ENCODE data around the gene GP1BA.

GP1BA gene

GRCh38 chr17:4931963-4932362 is at the start of gene GP1BA:
TSS of gene GP1BA (plus strand) at chr17:4932277. CDS start at chr17:4932605, 328 bp downstream.
- DNase-seq (ENCODE audit: low read depth) = no peak

DNA sequence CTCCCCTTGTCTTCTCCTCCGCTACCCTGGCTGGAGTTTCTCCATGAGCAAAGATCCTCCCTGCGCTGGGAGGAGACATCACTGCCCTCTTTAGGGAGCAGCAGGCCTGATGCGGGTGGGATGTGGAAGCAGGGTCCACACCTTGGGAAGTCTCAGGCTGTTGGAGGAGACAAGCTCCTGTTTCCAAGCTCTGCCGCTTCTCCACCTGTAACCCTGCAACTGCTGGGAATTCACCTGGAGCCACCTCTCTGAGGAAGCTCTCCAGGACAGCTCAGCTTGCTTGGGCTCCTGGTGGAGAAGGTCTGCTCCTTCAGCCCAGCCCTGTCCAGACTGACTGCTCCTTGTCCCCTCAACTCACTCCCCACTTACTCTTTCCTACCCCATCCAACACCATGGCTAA is 47.6 kb upstream of the GP1BA start:
- DNase-seq (ENCODE audit: low read depth) = no peak

GRCh38 chr17:4886830-4887229 is 45.2 kb upstream of the GP1BA start:
- no peak for DNase-seq (ENCODE audit: low read depth)

- DNase-seq (ENCODE audit: low read depth) = no peak
Observed at GRCh38 chr17:4887581-4887980, 44.5 kb upstream of the GP1BA start.

GRCh38 chr17:4891411-4892410 is 40.4 kb upstream of the GP1BA start:
- DNase-seq (ENCODE audit: low read depth) = no peak

GRCh38 chr17:4892499-4893221 is 39.4 kb upstream of the GP1BA start:
- no peak for DNase-seq (ENCODE audit: low read depth)

GRCh38 chr17:4893272-4893671 is 38.8 kb upstream of the GP1BA start:
- DNase-seq (ENCODE audit: low read depth) = no peak

DNA sequence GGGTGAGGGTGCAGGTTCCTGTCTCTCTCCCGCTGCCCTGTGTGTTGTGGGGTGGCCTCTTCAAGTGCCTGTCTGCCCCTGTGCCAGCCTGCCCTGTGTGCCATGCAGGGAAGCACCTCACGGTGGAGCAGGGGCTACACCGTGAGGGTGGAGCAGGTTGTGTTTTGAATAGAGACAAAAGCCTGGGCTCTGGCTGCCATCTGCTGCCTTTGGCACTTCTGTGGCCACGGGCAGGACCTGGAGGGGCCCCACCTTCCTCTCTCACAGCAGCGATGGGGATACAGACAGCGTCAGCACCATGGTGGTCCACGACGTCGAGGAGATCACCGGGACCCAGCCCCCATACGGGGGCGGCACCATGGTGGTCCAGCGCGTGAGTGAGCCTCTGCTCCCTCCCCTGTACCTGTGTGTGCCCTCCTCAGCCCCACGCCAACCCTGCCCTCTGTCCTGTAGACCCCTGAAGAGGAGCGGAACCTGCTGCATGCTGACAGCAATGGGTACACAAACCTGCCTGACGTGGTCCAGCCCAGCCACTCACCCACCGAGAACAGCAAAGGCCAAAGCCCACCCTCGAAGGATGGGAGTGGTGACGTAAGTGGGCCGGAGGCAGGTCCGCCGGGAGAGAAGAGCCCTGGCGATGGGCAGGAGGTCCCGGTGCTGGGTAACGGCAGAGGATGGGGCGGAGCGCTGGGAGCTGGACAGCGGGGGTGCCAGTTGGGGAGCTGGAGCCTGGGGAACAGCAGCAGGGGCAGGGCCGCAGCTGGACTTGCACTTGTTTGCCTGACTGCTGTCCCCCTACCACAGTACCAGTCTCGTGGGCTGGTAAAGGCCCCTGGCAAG is 38.1 kb upstream of the GP1BA start:
- no peak for DNase-seq (ENCODE audit: low read depth)

DNA sequence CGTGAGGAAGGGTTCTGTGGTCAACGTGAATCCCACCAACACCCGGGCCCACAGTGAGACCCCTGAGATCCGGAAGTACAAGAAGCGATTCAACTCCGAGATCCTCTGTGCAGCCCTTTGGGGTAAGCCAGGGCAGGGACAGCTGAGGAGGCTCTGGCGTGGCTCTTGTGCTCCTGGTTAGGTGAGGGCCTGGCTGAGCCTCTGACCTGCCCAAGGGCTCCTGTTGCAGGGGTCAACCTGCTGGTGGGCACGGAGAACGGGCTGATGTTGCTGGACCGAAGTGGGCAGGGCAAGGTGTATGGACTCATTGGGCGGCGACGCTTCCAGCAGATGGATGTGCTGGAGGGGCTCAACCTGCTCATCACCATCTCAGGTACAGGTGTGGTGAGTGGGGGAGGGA is 37.0 kb upstream of the GP1BA start:
- no peak for DNase-seq (ENCODE audit: low read depth)

DNA sequence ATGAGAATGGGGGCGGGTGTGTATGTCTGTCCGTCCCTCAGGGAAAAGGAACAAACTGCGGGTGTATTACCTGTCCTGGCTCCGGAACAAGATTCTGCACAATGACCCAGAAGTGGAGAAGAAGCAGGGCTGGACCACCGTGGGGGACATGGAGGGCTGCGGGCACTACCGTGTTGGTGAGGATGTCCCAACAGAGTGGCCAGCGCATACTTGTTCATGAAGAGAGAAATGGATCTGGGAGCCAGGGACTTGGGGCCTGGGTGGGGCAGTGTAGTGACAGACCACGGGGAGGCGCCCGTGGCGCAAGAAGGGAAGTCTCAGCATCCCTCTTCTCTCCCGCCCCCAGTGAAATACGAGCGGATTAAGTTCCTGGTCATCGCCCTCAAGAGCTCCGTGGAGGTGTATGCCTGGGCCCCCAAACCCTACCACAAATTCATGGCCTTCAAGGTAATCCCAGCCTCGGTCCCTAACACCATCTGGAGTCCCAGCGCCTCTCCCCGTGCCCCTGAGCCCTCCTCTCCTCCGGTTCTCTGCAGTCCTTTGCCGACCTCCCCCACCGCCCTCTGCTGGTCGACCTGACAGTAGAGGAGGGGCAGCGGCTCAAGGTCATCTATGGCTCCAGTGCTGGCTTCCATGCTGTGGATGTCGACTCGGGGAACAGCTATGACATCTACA is 36.3 kb upstream of the GP1BA start:
- no peak for DNase-seq (ENCODE audit: low read depth)

DNA sequence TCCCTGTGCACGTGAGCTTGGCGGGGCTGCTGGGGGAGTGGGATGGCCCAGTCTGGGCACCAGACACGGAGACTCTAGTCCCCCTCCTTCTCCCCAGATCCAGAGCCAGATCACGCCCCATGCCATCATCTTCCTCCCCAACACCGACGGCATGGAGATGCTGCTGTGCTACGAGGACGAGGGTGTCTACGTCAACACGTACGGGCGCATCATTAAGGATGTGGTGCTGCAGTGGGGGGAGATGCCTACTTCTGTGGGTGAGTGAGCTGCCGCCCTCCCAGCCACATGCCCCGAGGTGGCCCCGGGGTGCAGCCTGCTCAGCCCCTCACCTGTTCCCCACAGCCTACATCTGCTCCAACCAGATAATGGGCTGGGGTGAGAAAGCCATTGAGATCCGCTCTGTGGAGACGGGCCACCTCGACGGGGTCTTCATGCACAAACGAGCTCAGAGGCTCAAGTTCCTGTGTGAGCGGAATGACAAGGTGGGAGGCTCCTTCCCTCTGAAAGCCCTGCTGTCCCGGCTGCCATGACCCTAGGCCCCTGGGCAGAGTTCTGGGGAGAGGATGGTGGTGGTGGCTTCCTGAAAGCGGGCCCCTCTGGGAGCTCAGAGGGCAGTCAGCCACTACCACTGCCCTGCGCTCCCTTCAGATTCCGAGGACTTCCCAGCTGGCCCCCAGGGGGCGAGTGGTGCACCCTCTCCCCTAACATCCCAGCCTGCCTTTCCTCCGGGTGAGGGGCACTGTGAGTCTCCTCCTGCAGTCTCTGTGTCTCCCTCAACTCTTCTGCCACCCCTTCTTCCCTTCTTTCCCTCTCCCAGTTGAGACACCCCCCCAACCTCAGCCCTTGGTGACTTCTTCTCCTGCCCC is 35.5 kb upstream of the GP1BA start:
- no peak for DNase-seq (ENCODE audit: low read depth)

DNA sequence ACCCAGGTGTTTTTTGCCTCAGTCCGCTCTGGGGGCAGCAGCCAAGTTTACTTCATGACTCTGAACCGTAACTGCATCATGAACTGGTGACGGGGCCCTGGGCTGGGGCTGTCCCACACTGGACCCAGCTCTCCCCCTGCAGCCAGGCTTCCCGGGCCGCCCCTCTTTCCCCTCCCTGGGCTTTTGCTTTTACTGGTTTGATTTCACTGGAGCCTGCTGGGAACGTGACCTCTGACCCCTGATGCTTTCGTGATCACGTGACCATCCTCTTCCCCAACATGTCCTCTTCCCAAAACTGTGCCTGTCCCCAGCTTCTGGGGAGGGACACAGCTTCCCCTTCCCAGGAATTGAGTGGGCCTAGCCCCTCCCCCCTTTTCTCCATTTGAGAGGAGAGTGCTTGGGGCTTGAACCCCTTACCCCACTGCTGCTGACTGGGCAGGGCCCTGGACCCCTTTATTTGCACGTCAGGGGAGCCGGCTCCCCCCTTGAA is 34.8 kb upstream of the GP1BA start:
- DNase-seq (ENCODE audit: low read depth) = no peak

DNA sequence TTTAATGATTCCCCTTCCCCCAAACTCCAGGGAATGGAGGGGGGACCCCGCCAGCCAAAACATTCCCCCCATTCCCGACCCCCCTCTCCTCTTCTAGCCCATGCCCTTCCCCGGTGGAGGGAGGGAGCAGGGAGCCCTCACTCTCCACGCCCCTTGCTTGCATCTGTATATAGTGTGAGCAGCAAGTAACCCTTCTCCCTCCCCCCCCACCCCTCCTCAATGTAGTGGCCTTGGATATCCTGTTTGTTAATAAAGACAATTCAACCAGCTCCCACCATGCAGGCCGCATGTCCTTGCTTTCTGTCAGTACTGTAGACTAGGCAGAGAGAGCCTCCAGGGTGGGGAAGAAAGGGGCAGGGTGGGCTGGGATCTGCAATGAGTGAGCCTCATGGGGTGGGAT is 34.3 kb upstream of the GP1BA start:
- DNase-seq (ENCODE audit: low read depth) = no peak

- DNase-seq (ENCODE audit: low read depth) = no peak
Observed at GRCh38 chr17:4898351-4898750, 33.7 kb upstream of the GP1BA start.

GRCh38 chr17:4898927-4899326 is 33.1 kb upstream of the GP1BA start:
- no peak for DNase-seq (ENCODE audit: low read depth)

DNA sequence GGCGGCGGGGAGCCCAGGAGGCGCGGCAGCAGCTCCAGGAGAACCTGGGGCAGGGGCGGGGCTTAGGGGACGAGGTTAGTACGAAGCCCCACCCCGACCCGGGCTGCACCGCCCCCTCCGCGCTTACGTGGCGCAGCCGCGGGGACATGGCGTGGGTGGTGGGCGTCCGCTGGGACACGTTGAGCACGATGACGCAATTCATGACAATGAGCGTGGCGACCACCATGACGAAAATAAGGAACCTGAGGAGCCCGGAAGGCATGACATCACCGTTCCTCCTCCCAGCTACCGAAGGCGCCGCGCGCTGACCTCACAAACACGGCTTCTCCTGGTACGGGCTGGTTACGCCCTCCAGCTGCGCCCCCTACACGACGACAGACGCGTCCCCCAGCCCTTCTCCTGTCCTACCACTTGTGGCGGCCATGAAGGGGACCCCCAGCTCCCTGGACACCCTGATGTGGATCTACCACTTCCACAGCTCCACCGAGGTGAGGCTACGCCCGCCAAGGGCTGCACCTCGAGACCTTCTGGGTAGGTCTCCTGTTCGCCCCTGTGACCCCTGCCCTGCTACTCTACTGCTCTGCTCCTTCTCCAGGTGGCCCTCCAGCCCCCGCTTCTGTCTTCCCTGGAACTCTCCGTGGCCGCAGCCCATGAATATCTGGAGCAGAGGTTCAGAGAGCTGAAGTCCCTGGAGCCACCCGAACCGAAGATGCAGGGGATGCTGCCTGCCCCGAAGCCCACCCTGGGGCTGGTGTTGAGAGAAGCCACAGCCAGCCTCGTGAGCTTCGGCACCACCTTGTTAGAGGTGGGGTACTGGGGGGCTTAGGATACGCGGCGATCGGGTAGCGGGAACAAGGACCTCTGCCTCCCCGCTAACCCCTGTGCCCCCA is 32.5 kb upstream of the GP1BA start, which contains the start of gene C17orf107:
TSS of gene C17orf107 (plus strand) at position 196 of the 890 bp plus-strand sequence. CDS start at position 423, 227 bp downstream.
- DNase-seq (ENCODE audit: low read depth) = peak; percentile 87

DNA sequence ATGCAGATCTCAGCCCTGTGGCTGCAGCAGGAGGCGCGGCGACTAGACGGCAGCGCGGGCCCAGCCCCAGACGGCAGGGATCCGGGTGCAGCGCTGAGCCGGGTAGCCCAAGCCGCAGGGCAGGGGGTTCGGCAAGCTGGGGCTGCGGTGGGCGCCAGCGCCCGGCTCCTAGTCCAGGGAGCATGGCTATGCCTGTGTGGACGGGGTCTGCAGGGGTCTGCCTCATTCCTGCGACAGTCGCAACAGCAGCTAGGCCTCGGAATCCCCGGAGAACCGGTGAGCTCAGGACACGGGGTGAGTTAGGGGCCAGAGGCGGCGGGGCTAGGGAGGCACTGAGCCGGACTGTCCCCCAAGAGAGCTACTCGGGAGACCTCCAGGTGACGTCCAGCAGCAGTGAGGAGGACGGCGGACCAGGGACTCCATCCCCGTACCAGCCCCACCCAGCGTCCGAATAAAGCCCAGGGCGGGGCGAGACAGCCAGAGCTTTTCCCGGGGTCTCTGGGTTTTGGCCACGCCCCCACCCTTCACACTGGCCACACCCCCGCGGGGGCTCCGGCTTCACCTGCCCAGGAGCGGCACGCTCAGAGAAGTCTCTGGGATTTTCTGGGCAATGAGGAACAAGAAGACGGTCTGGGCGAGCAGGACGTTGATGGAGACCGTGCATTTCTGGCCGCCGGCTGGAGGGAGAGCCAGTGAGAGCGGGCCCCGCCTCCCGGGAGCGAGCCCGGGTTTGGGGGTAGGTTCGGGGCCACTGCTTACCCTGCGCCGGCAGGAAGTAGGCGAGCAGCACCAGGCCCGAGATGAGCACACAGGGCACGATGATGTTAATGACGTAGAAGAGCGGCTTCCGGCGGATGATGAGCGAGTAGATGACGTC is 31.6 kb upstream of the GP1BA start:
- peak; percentile 30 for DNase-seq (ENCODE audit: low read depth)

GRCh38 chr17:4901108-4901647 is 30.9 kb upstream of the GP1BA start:
- no peak for DNase-seq (ENCODE audit: low read depth)

Measured in activated T-cell treated with anti-CD3 and anti-CD28 coated beads for 1 hour (primary cell).